ENCODE results near the gene RGS11.

- TF ChIP-seq TSHZ2 (CRISPR knock-in tag; IDR thresholded peaks at IDR 0.05), result no peak
- no peak for TF ChIP-seq ARNTL (CRISPR knock-in tag; IDR thresholded peaks at IDR 0.05; ENCODE audit: borderline replicate concordance, low read depth)
- TF ChIP-seq, protein P1, sequence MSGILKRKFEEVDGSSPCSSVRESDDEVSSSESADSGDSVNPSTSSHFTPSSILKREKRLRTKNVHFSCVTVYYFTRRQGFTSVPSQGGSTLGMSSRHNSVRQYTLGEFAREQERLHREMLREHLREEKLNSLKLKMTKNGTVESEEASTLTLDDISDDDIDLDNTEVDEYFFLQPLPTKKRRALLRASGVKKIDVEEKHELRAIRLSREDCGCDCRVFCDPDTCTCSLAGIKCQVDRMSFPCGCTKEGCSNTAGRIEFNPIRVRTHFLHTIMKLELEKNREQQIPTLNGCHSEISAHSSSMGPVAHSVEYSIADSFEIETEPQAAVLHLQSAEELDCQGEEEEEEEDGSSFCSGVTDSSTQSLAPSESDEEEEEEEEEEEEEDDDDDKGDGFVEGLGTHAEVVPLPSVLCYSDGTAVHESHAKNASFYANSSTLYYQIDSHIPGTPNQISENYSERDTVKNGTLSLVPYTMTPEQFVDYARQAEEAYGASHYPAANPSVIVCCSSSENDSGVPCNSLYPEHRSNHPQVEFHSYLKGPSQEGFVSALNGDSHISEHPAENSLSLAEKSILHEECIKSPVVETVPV (CRISPR knock-in tag; IDR thresholded peaks at IDR 0.05), result no peak
- no peak for TF ChIP-seq RARB (CRISPR knock-in tag; IDR thresholded peaks at IDR 0.05)
- no peak for TF ChIP-seq ZFP3 (CRISPR knock-in tag; IDR thresholded peaks at IDR 0.05)
- no peak for TF ChIP-seq SNAI2 (CRISPR knock-in tag; IDR thresholded peaks at IDR 0.05)
- no peak for TF ChIP-seq ESRRG (CRISPR knock-in tag; IDR thresholded peaks at IDR 0.05)
- TF ChIP-seq ZC3H10 (CRISPR knock-in tag; IDR thresholded peaks at IDR 0.05), result no peak
- no peak for TF ChIP-seq TOX (CRISPR knock-in tag; IDR thresholded peaks at IDR 0.05; ENCODE audit: borderline replicate concordance)
- no peak for TF ChIP-seq PATZ1 (CRISPR knock-in tag; IDR thresholded peaks at IDR 0.05; ENCODE audit: borderline replicate concordance)
- TF ChIP-seq GLIS3 (CRISPR knock-in tag; IDR thresholded peaks at IDR 0.05), result no peak
Measured at GRCh38 chr16:240559-240958, 35.2 kb downstream of the RGS11 start.
